ENCODE results near the gene LIME1. TPM values are rescaled to one million over a fixed set of nuclear protein-coding genes. Genes with fewer than 3 reads are reported as not detected.
A peak's percentile ranks its signal among the peaks of the same experiment; 100 is the strongest.

The LIME1 gene
- total RNA-seq, 4 donors from 2014 or later: 4.7 to 17.0 (median 7.2) TPM

DNA sequence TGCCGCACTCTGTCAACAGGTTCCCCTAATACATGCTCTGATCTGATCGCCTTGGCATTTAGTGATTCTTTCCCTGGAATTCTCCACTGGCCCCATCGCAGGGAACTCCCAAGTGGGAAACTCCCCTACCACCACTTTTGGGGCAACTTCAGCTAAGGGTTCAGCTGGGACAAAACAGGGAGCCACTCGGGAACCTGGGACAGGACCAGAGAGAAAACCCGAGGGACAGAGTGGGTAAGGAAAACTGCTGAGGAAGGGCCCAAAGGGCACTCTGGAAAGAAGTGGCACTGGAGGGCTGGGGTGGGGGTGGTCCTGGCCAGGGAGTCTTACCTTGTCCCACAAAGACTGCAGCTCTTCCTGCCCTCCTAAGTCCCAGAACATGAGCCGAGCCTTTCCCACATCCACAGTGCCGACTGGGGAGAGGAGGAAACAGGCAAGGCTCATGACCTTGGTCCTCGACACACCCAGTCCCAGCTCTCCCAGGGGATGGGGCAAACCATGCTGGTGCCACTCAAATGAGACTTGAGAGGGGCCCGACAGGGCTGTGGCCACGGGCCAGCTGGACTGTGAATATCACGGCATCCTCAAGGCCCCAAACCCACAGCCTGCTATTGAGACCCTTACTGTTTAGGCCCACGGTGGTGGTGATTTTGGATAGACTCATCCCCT lies 30.3 kb upstream of the LIME1 start:
- TF ChIP-seq, protein P1, sequence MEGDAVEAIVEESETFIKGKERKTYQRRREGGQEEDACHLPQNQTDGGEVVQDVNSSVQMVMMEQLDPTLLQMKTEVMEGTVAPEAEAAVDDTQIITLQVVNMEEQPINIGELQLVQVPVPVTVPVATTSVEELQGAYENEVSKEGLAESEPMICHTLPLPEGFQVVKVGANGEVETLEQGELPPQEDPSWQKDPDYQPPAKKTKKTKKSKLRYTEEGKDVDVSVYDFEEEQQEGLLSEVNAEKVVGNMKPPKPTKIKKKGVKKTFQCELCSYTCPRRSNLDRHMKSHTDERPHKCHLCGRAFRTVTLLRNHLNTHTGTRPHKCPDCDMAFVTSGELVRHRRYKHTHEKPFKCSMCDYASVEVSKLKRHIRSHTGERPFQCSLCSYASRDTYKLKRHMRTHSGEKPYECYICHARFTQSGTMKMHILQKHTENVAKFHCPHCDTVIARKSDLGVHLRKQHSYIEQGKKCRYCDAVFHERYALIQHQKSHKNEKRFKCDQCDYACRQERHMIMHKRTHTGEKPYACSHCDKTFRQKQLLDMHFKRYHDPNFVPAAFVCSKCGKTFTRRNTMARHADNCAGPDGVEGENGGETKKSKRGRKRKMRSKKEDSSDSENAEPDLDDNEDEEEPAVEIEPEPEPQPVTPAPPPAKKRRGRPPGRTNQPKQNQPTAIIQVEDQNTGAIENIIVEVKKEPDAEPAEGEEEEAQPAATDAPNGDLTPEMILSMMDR (IDR thresholded peaks at IDR 0.05): no peak
- TF ChIP-seq POLR2AphosphoS5 (IDR thresholded peaks at IDR 0.05): no peak
- no peak for TF ChIP-seq EP300 (IDR thresholded peaks at IDR 0.05)
- no peak for TF ChIP-seq POLR2A (IDR thresholded peaks at IDR 0.05)
- H3K4me1 ChIP-seq: peaks cover 0 to 47% (median 18%) of the 10 kb centered on the region in 3 donors
- no peaks in the 10 kb centered on the region for H3K27me3 ChIP-seq
- H3K4me3 ChIP-seq: peak overlapping the region in 1 of 2 donors; percentile 97
- 82 to 100% methylated on average over 1 to 5 of the region's 12 CpGs for WGBS, 2 donors (ENCODE audit: low coverage in 1 of 2)
- no peaks in the 10 kb centered on the region for H3K9me3 ChIP-seq
- no peak for ATAC-seq
- peaks cover 0 to 70% of the 10 kb centered on the region in 2 donors for H3K36me3 ChIP-seq
- peak overlapping the region in 3 of 4 donors; percentile 5 to 93 (median 92) for H3K27ac ChIP-seq

DNA sequence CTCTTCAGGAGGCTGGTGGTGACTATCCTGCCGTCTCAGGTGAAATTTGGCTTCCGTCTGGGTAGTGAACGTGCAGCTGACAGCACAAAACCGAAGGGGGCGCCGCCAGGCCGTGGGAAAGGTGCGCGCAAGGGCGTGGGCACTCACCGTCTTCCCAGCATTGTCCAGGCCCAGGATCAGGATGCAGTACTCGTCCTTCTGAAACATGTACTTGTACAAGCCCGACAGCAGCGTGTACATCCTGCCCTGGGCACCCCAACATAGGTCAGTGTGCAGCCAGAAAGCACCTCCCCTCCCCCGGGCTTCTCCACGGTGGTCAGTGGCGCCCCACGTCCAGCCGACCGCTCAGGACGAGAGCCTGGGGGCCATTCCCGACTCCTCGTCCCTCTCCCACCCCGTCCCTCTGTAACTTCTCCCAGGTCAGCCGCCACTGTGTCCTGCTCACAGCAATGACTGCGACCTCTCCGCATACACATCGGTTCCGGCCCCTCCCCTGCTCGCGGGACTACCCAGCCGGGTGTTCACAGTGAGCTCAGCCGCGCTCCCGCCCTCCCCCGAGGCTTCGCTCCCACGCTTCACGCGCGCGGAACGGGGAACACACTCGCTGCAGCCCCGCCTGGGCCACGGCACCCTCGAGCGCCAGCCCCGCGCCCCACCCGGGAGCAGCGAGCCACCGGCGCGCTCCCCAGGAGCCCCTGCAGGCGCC lies 29.5 kb upstream of the LIME1 start:
- peaks cover 0 to 74% of the 10 kb centered on the region in 2 donors for H3K36me3 ChIP-seq
- TF ChIP-seq POLR2A (IDR thresholded peaks at IDR 0.05) (peak in 1 of 2 donors; percentile 1), EP300 (IDR thresholded peaks at IDR 0.05) (no peak), POLR2AphosphoS5 (IDR thresholded peaks at IDR 0.05) (no peak)
- TF ChIP-seq, protein P1 (IDR thresholded peaks at IDR 0.05): peak in 1 of 4 experiments; percentile 19
- ATAC-seq: peak; percentile 19

DNA sequence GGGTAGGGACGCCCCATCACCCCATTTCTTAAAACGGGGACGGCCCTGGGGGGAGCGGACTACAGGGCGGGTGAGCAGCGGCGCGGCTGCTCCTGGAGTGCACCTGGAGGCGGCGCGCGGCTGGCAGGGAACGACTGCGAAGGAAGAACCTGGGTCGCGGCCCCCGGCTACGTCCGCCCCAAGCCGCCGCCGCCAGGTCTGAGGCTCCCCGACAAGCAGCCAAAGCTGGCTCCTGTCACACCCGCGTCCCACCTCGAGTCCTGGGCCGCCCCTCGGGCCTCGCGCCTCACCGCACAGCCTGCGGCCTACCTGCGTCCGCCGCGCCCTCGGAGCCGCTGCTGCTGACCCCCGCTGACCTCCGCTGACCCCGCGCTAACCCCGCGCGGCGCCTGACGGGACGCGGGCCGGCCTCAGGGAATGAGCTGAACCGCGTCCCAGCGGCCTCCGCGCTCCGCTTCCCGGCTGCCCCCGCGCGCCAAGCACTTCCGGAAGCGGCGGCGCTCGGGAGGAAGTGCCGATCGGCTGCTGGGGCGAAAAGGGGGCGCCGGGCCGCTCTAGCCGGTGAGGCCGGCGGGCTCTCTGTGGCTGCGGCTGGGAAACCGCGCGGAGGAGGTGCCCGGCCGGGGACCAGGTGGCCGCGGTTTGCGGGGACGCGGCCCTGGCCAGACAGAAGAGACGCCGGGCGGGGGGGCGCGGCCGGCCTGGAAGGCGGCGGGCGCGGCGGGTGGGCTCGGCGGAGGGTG lies 28.7 kb upstream of the LIME1 start, which contains the start of the genes ARFRP1 and ZGPAT:
Gene ARFRP1 (minus strand): TSS at position 419 of the 743 bp plus-strand sequence. CDS start 885 bp downstream, outside the sequence.
Gene ZGPAT (plus strand): TSS at position 482 of the 743 bp plus-strand sequence. CDS start 542 bp downstream, outside the sequence.
- H3K27ac ChIP-seq: peak within 1 kb of the TSS; percentile 76 to 93 (median 91)
- peaks cover 0 to 77% of the 10 kb centered on the region in 2 donors for H3K36me3 ChIP-seq
- no peaks in the 10 kb centered on the region for H3K9me3 ChIP-seq
- peak; percentile 70 for TF ChIP-seq POLR2AphosphoS5 (IDR thresholded peaks at IDR 0.05)
- TF ChIP-seq, protein P1 (IDR thresholded peaks at IDR 0.05): peak in 2 of 4 experiments; percentile 6 to 32
- no peak for TF ChIP-seq EP300 (IDR thresholded peaks at IDR 0.05)
- TF ChIP-seq POLR2A (IDR thresholded peaks at IDR 0.05): peak; percentile 67 to 68
- peaks cover 0 to 50% (median 18%) of the 10 kb centered on the region in 3 donors for H3K4me1 ChIP-seq
- no CpG with 5 or more reads among the region's 98 CpGs for WGBS, 2 donors (ENCODE audit: low coverage in 1 of 2)
- peak within 1 kb of the TSS; percentile 80 to 97 for H3K4me3 ChIP-seq
- ATAC-seq: peak; percentile 97
- H3K27me3 ChIP-seq: no peaks in the 10 kb centered on the region

More for the DNA sequence above, 29.5 kb upstream of the LIME1 start:
- H3K9me3 ChIP-seq: no peaks in the 10 kb centered on the region
- H3K4me3 ChIP-seq: peak overlapping the region; percentile 80 to 97
- peaks cover 0 to 50% (median 18%) of the 10 kb centered on the region in 3 donors for H3K4me1 ChIP-seq
- no peaks in the 10 kb centered on the region for H3K27me3 ChIP-seq
- peak overlapping the region; percentile 76 to 93 (median 91) for H3K27ac ChIP-seq
- 0 to 10% methylated on average over 2 to 5 of the region's 56 CpGs for WGBS, 2 donors (ENCODE audit: low coverage in 1 of 2)

DNA sequence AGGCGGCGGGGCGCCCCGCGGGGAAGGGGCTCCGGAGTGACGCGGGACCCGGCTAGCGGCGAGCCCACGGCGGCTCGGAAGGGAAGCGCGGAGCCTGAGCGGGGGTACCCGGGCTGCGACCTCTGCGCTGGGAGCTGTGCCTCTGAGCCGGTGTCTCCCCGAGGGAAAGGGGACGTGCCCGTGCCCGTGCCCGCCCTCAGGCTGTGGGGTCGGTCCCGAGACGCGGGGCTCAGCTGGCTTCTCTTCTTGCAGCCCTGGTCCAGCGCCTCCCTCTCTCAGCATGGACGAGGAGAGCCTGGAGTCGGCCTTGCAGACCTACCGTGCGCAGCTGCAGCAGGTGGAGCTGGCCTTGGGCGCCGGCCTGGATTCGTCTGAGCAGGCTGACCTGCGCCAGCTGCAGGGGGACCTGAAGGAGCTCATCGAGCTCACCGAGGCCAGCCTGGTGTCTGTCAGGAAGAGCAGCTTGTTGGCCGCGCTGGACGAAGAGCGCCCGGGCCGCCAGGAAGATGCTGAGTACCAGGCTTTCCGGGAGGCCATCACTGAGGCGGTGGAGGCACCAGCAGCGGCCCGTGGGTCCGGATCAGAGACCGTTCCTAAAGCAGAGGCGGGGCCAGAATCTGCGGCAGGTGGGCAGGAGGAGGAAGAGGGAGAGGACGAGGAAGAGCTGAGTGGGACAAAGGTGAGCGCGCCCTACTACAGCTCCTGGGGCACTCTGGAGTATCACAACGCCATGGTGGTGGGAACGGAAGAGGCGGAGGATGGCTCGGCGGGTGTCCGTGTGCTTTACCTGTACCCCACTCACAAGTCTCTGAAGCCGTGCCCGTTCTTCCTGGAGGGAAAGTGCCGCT lies 27.9 kb upstream of the LIME1 start:
- WGBS, 2 donors (ENCODE audit: low coverage in 1 of 2): 12 to 68% methylated on average over 10 to 12 of the region's 67 CpGs
- no peaks in the 10 kb centered on the region for H3K27me3 ChIP-seq
- H3K4me3 ChIP-seq: peak overlapping the region; percentile 80 to 97
- peaks cover 0 to 50% (median 18%) of the 10 kb centered on the region in 3 donors for H3K4me1 ChIP-seq
- H3K27ac ChIP-seq: peak overlapping the region in 3 of 4 donors; percentile 90 to 93 (median 92)
- peaks cover 0 to 79% of the 10 kb centered on the region in 2 donors for H3K36me3 ChIP-seq
- H3K9me3 ChIP-seq: no peaks in the 10 kb centered on the region
- TF ChIP-seq EP300 (IDR thresholded peaks at IDR 0.05) (no peak), POLR2AphosphoS5 (IDR thresholded peaks at IDR 0.05) (no peak), POLR2A (IDR thresholded peaks at IDR 0.05) (no peak)
- TF ChIP-seq, protein P1 (IDR thresholded peaks at IDR 0.05): no peak
- no peak for ATAC-seq

Data from gastroesophageal sphincter (tissue), 4 donors.